ENCODE results near the gene YWHAG. TPM values are rescaled to one million over a fixed set of nuclear protein-coding genes. Genes with fewer than 3 reads are reported as not detected.
A peak's percentile ranks its signal among the peaks of the same experiment; 100 is the strongest.

Gene YWHAG
- total RNA-seq, 1 experiment from 2014 or later = 241 TPM

GRCh38 chr7:76357475-76358010 lies 1.2 kb downstream of the YWHAG start:
- Histone ChIP-seq H3K79me1 (ENCODE audit: insufficient read depth, low read depth, low read length, poor library complexity, severe bottlenecking) (no peaks in the 10 kb centered on the region), H2BK15ac (ENCODE audit: low read depth, low read length) (no peak overlapping the region), H3K14ac (ENCODE audit: insufficient read depth, low read length) (peak overlapping the region; percentile 89; the same call in 1 of the 2 replicates), H3K23ac (ENCODE audit: insufficient read length, low read depth, low read length) (no peak overlapping the region), H3K56ac (ENCODE audit: insufficient read length, low read depth, low read length) (no peak overlapping the region), H2AK5ac (ENCODE audit: insufficient read length, low read length) (no peak overlapping the region), H2AFZ (ENCODE audit: low read length) (no peak overlapping the region), H3K27me3 (ENCODE audit: insufficient read depth, low read length) (no peaks in the 10 kb centered on the region), H3K4me1 (ENCODE audit: insufficient read depth, low read length) (peaks cover 5% of the 10 kb centered on the region; the same call in 1 of the 2 replicates), H3K27ac (ENCODE audit: insufficient read length, low read depth, low read length) (no peak overlapping the region), H4K8ac (replicated peaks; ENCODE audit: insufficient read length, low read depth, low read length) (no peak overlapping the region), H4K20me1 (ENCODE audit: control insufficient read depth, insufficient read depth, insufficient read length) (no peaks in the 10 kb centered on the region), H3K4me2 (ENCODE audit: insufficient read depth, insufficient read length, low read length) (peak overlapping the region; percentile 74), H2BK120ac (ENCODE audit: low read depth, low read length, poor library complexity, severe bottlenecking) (no peak overlapping the region), H3K9me3 (ENCODE audit: control insufficient read depth, low read depth, low read length) (no peaks in the 10 kb centered on the region), H2BK12ac (ENCODE audit: insufficient read length, low read depth, low read length) (no peak overlapping the region), H3K23me2 (ENCODE audit: insufficient read length, low read depth, low read length, poor library complexity, severe bottlenecking) (peaks cover 8% of the 10 kb centered on the region), H4K91ac (ENCODE audit: insufficient read length, low read depth, low read length) (no peak overlapping the region), H4K5ac (ENCODE audit: insufficient read length, low read depth, low read length) (no peak overlapping the region), H3K18ac (ENCODE audit: insufficient read length, low read depth, low read length) (no peak overlapping the region), H2BK5ac (ENCODE audit: insufficient read length, low read length) (no peak overlapping the region), H2BK20ac (ENCODE audit: low read depth, low read length, poor library complexity, severe bottlenecking) (no peak overlapping the region), H3K9ac (ENCODE audit: extremely low read depth, insufficient read length, low read length) (peak overlapping the region; percentile 80), H3K79me2 (ENCODE audit: insufficient read depth, low read length) (peaks cover 53% of the 10 kb centered on the region), H3K4ac (ENCODE audit: low read depth, low read length) (no peak overlapping the region), H3T11ph (ENCODE audit: low read length) (no peak overlapping the region)
- peaks cover 0 to 4% of the 10 kb centered on the region in 2 experiments; a peak in 3 of 5 replicates for H3K9me3 Mint-ChIP-seq
- peaks cover 32 to 41% of the 10 kb centered on the region in 2 experiments for H3K4me1 Mint-ChIP-seq
- H3K4me3 Mint-ChIP-seq = peak overlapping the region; percentile 94 to 95
- no peaks in the 10 kb centered on the region for H3K27me3 Mint-ChIP-seq (ENCODE audit: low read depth)
- H3K36me3 Mint-ChIP-seq (ENCODE audit: insufficient read depth in 1 of 3, low read depth in 3 of 3) = peaks cover 41 to 51% (median 49%) of the 10 kb centered on the region in 3 experiments
- TF ChIP-seq CTCF (conservative IDR thresholded peaks at IDR 0.05) = no peak
- no CpG with 5 or more reads among the region's 10 CpGs for WGBS (ENCODE audit: extremely low coverage, insufficient read length, low lambda C conversion rate)
- DNase-seq = no peak
- peak overlapping the region; percentile 90 to 95 (median 95); a peak in 5 of 7 replicates for H3K27ac Mint-ChIP-seq
